K562 (cell line): ENCODE results near the gene GPN3. TPM values are rescaled to one million over a fixed set of nuclear protein-coding genes. Genes with fewer than 3 reads are reported as not detected.

Source experiments
- ATAC-seq: fragments of 200-7000 bp; cut with Tn5 transposase; 3 replicates; pipeline ENCODE4 v1.9.1; 2020; ENCODE audit warnings: moderate library complexity
- BruUV-seq: library from RNA; stranded (reverse); fragments of 400-500 nt; replicated peaks from 2 replicates; lab custom pipeline; 2021; lab: Mats Ljungman, UMichigan
- CTCF ChIA-PET: fragments of 300-600 bp; formaldehyde crosslinking; extraction: SDS; loops from one replicate; lab custom pipeline; 2021; ENCODE audit warnings: low intra/inter-chr PET ratio; lab: Yijun Ruan, JAX
- POLR2A ChIA-PET: fragments of 300-600, 350-650 bp; sonication (Branson Sonifier 250); formaldehyde crosslinking; extraction: SDS; loops from one replicate; lab custom pipeline; 2021; ENCODE audit warnings: antibody characterized with exemption, inconsistent platforms; lab: Yijun Ruan, JAX
- DNase-seq, 4 experiments: peaks; one replicate each; pipeline versions ENCODE4 v3.0.0 to v3.0.0-alpha.2; 2011 to 2018; ENCODE audit warnings: low spot score in 3 of 4, mixed read lengths in 3 of 4; ENCODE audit errors: extremely low read depth in 1 of 4
- FAIRE-seq: peaks from 2 replicates; lab custom pipeline; 2011; peaks lifted over from hg19 to GRCh38; lab: Jason Lieb, UNC
- H2AFZ ChIP-seq: 2 replicates; pipeline ENCODE4 v1.6.0; 2011; ENCODE audit warnings: low read depth, low read length, control low read depth, inconsistent platforms
- H3K27ac ChIP-seq: fragments of 200-600 bp; 3 replicates; pipeline ENCODE4 v1.8.0; 2011; ENCODE audit warnings: low read depth, mild to moderate bottlenecking, control low read depth, inconsistent platforms, low read length, moderate library complexity, mixed read lengths; ENCODE audit errors: extremely low read depth
- H3K27me3 ChIP-seq, 2 experiments: fragments of 300-600 bp in 1 of 2; 2 replicates in 1 of 2; 3 replicates in 1 of 2; pipeline versions ENCODE4 v1.6.0 to v1.8.0; 2011; ENCODE audit warnings: inconsistent platforms in 2 of 2, low read length in 2 of 2, mild to moderate bottlenecking in 1 of 2, mixed read lengths in 1 of 2, moderate library complexity in 1 of 2; ENCODE audit not compliant: control insufficient read depth in 2 of 2, insufficient read depth in 2 of 2
- H3K36me3 ChIP-seq: fragments of 300-600 bp; 3 replicates; pipeline ENCODE4 v1.8.0; 2011; ENCODE audit warnings: mild to moderate bottlenecking, low read length, inconsistent platforms; ENCODE audit not compliant: control insufficient read depth, insufficient read depth
- H3K4me1 ChIP-seq, 2 experiments: fragments of 200-600 bp in 1 of 2; replicated peaks in 1 of 2; 2 replicates in 1 of 2; 3 replicates in 1 of 2; pipeline versions ENCODE4 v1.5.1 to v1.8.0; 2011; ENCODE audit warnings: inconsistent platforms in 2 of 2, low read length in 2 of 2, mild to moderate bottlenecking in 1 of 2, mixed read lengths in 1 of 2, moderate library complexity in 1 of 2; ENCODE audit not compliant: control insufficient read depth in 2 of 2, insufficient read depth in 2 of 2
- H3K4me2 ChIP-seq: 2 replicates; pipeline ENCODE4 v1.6.1; 2011; ENCODE audit warnings: low read length, control low read depth, inconsistent platforms, mixed read lengths; ENCODE audit not compliant: insufficient read depth
- H3K4me3 ChIP-seq: fragments of 200-600 bp; sonication (generic), shearing (Covaris generic); 2 replicates; pipeline ENCODE4 v1.5.1; 2016; ENCODE audit warnings: control low read depth, inconsistent platforms
- H3K79me2 ChIP-seq: fragments of 200-600 bp; 3 replicates; pipeline ENCODE4 v1.8.0; 2011; ENCODE audit warnings: low read length, inconsistent platforms; ENCODE audit not compliant: control insufficient read depth, insufficient read depth
- H3K9ac ChIP-seq, 2 experiments: 2 replicates each; pipeline versions ENCODE4 v1.6.0 to v1.6.1; 2011; ENCODE audit warnings: low read depth in 2 of 2, low read length in 2 of 2, control low read depth in 1 of 2, inconsistent platforms in 1 of 2, mild to moderate bottlenecking in 1 of 2, mixed read lengths in 1 of 2; ENCODE audit not compliant: insufficient read depth in 1 of 2
- H3K9me1 ChIP-seq: one replicate; pipeline ENCODE4 v1.6.0; 2011; ENCODE audit warnings: inconsistent platforms, mild to moderate bottlenecking, low read length, moderate library complexity; ENCODE audit not compliant: control insufficient read depth, insufficient read depth
- H3K9me3 ChIP-seq: replicated peaks from 2 replicates; pipeline ENCODE4 v1.5.1; 2011; ENCODE audit warnings: low read depth, low read length, inconsistent platforms; ENCODE audit not compliant: control insufficient read depth, insufficient read depth
- H4K20me1 ChIP-seq: replicated peaks from 2 replicates; pipeline ENCODE4 v1.6.1; 2011; ENCODE audit warnings: low read length, inconsistent platforms, mixed read lengths; ENCODE audit not compliant: control insufficient read depth, insufficient read depth
- FOXM1 ChIP-seq, 2 experiments: fragments of 450-650 bp in 1 of 2; sonication (generic) in 1 of 2; formaldehyde crosslinking in 1 of 2; IDR thresholded peaks; 2 replicates each; pipeline versions ENCODE4 v1.6.1 to v1.9.0; 2017 to 2022; ENCODE audit warnings: low read depth in 2 of 2, mild to moderate bottlenecking in 2 of 2, missing genetic modification reagents in 1 of 2, moderate library complexity in 1 of 2
- HMG20A ChIP-seq: fragments of 450-650 bp; formaldehyde crosslinking; conservative IDR thresholded peaks from 2 replicates; pipeline ENCODE4 v1.4.0; 2020; ENCODE audit warnings: mild to moderate bottlenecking, mixed read lengths
- HSF4 ChIP-seq: fragments of 250-450 bp; sonication (Bioruptor Pico); IDR thresholded peaks from 2 replicates; pipeline ENCODE4 v2.1.2; 2022; ENCODE audit warnings: mild to moderate bottlenecking, moderate library complexity, borderline replicate concordance
- POU5F1 ChIP-seq: fragments of 150-350 bp; IDR thresholded peaks from 2 replicates; pipeline ENCODE4 v1.6.1; 2014; ENCODE audit warnings: borderline replicate concordance, low read length, low read depth, mild to moderate bottlenecking; ENCODE audit not compliant: partially characterized antibody
- SAP30 ChIP-seq: fragments of 200-600 bp; sonication (generic); IDR thresholded peaks from 2 replicates; pipeline ENCODE4 v1.6.1; 2012; ENCODE audit warnings: borderline replicate concordance, low read depth, mild to moderate bottlenecking, moderate library complexity, low read length, control low read depth, inconsistent platforms; ENCODE audit not compliant: insufficient read depth, poor library complexity, severe bottlenecking
- SRSF7 ChIP-seq: fragments of 200-400 bp; formaldehyde crosslinking; optimal IDR thresholded peaks from 2 replicates; pipeline ENCODE3; 2017; ENCODE audit warnings: mild to moderate bottlenecking, low read depth, low read length
- TEAD2 ChIP-seq: fragments of 450-650 bp; IDR thresholded peaks from 2 replicates; pipeline ENCODE4 v1.6.1; 2016; ENCODE audit warnings: missing genetic modification characterization, control low read depth, missing compliant biosample characterization
- ZNF23 ChIP-seq: fragments of 250-450 bp; sonication (Bioruptor Pico); IDR thresholded peaks from 2 replicates; pipeline ENCODE4 v1.4.0; 2020; ENCODE audit warnings: mild to moderate bottlenecking
- ZNF740 ChIP-seq, 3 experiments: fragments of 200-800 bp in 1 of 3; sonication (Bioruptor generic) in 1 of 3; sonication (generic) in 1 of 3; formaldehyde crosslinking in 1 of 3; IDR thresholded peaks; 2 replicates each; pipeline versions ENCODE4 v1.6.1 to v1.8.0; 2016 to 2022; ENCODE audit warnings: mild to moderate bottlenecking in 2 of 3, missing compliant biosample characterization in 2 of 3, missing genetic modification characterization in 2 of 3, missing genetic modification reagents in 1 of 3
- WGBS: fragments of 100-300 bp; shearing (Covaris generic); methylation state at CpG from one replicate; pipeline ENCODE4 v1.1.6; 2016; ENCODE audit warnings: low coverage, mixed read lengths; ENCODE audit not compliant: insufficient coverage; ENCODE audit errors: missing lambda C conversion rate; 5-methylcytosine and 5-hydroxymethylcytosine counted together
- in situ Hi-C: fragments of 300-500 bp; cut with MboI; formaldehyde crosslinking; loops from 4 replicates; pipeline ENCODE4 v1.15.0; 2018; ENCODE audit warnings: inconsistent platforms, mixed read lengths
- intact Hi-C: fragments of 100-400 bp; cut with micrococcal nuclease; formaldehyde crosslinking; loops from 2 replicates; pipeline ENCODE4 v1.14.2; 2022
- polyA plus RNA-seq, 8 experiments: library from polyadenylated mRNA; depleted of rRNA in 4 of 8; stranded (reverse) in 5 of 8; unstranded in 3 of 8; fragments of >200 nt; fragmentation: Nextera tagmentation in 2 of 8; fragmentation: Illumina TruSeq in 1 of 8; extraction: Ambion mirVana in 2 of 8; extraction: Trizol in 1 of 8; gene quantifications; 2 replicates each; pipeline versions ENCODE4 v1.2.1 to v1.2.3, GENCODE V29; 2011 to 2014; ENCODE audit warnings: inconsistent platforms in 1 of 8, missing spikeins in 1 of 8
- total RNA-seq, 7 experiments: library from RNA; depleted of rRNA in 6 of 7; stranded (reverse); fragments of >200 nt in 6 of 7; fragmentation: Illumina TruSeq in 2 of 7; extraction: Trizol in 2 of 7; gene quantifications; 2 replicates each; pipeline versions ENCODE4 v1.2.1 to v1.2.3, GENCODE V29; 2011 to 2021; ENCODE audit warnings: low replicate concordance in 1 of 7

The GPN3 gene
- total and polyA plus RNA-seq, 9 of the 15 experiments (the other 6 are each of a cell fraction or from before 2014, with no cell fraction given), result 35.8 to 123 (median 64.2) TPM

- Histone ChIP-seq H4K20me1 (no peaks in the 10 kb centered on the region), H3K9ac (no peak overlapping the region; a peak in 1 of 4 replicates), H3K4me1 (peaks cover 0 to under 1% of the 10 kb centered on the region in 2 experiments; a peak in 3 of 5 replicates), H3K4me2 (no peak overlapping the region), H3K9me1 (no peaks in the 10 kb centered on the region), H3K36me3 (peaks cover 30% of the 10 kb centered on the region; the same call in 2 of the 3 replicates), H3K79me2 (peaks cover 20% of the 10 kb centered on the region), H3K9me3 (no peaks in the 10 kb centered on the region), H3K27ac (no peak overlapping the region), H3K27me3 (no peaks in the 10 kb centered on the region), H3K4me3 (no peak overlapping the region), H2AFZ (no peak overlapping the region)
- ATAC-seq (no peak), DNase-seq (no peak), FAIRE-seq (no peak)
- no peak for TF ChIP-seq POU5F1
- no peak for TF ChIP-seq SRSF7
- TF ChIP-seq HSF4 (CRISPR knock-in tag), result no peak
- no peak for TF ChIP-seq ZNF23 (CRISPR knock-in tag)
- TF ChIP-seq FOXM1 (IDR thresholded peaks at IDR 0.05; ENCODE audit: low read depth), result no peak
- no peak for TF ChIP-seq FOXM1 (CRISPR knock-in tag; IDR thresholded peaks at IDR 0.05; ENCODE audit: low read depth)
- TF ChIP-seq HMG20A, result no peak
- no peak for TF ChIP-seq ZNF740 (CRISPR knock-in tag; IDR thresholded peaks at IDR 0.05)
- no peak for TF ChIP-seq ZNF740 (tag; IDR thresholded peaks at IDR 0.05)
- no peak for TF ChIP-seq TEAD2 (tag)
- no peak for TF ChIP-seq SAP30
- POLR2A ChIA-PET, result interaction anchor here (0.7 kb wide), 1 partner anchor 121 kb away, joined by 4 read pairs; no protein-coding TSS in a partner anchor
- 100% methylated on average over 7 of the region's 7 CpGs for WGBS
- CTCF ChIA-PET, result no interaction called here
- in situ Hi-C loops (no loop called here), intact Hi-C loops (no loop called here)
- BruUV-seq, result no TSS peak
These were observed 7.4 kb upstream of the GPN3 start for GRCh38 chr12:110475426-110475825.
